Measurements from ENCODE around the gene MARCHF3.

Gene MARCHF3

GRCh38 chr5:126998201-126998631 lies 32.1 kb downstream of the MARCHF3 start:
- ATAC-seq (ENCODE audit: low read depth) = peak; percentile 37
- Mint-ChIP-seq H3K4me3 (no peak overlapping the region), H3K4me1 (peaks cover 52% of the 10 kb centered on the region), H3K9me3 (no peaks in the 10 kb centered on the region), H3K27ac (peak overlapping the region; percentile 39), H3K36me3 (peaks cover 20% of the 10 kb centered on the region), H3K27me3 (no peaks in the 10 kb centered on the region)
- DNase-seq (ENCODE audit: low spot score in 2 of 2) = no peak

- peak overlapping the region; percentile 33 for H3K27ac Mint-ChIP-seq
- H3K4me3 Mint-ChIP-seq = no peak overlapping the region
- ATAC-seq (ENCODE audit: low read depth) (no peak), DNase-seq (ENCODE audit: low spot score in 2 of 2) (no peak)
- H3K9me3 Mint-ChIP-seq = no peaks in the 10 kb centered on the region
- H3K27me3 Mint-ChIP-seq = no peaks in the 10 kb centered on the region
- peaks cover 14% of the 10 kb centered on the region for H3K36me3 Mint-ChIP-seq
- H3K4me1 Mint-ChIP-seq = peaks cover 47% of the 10 kb centered on the region
These were observed 34.7 kb downstream of the MARCHF3 start for GRCh38 chr5:126995689-126996088.

DNA sequence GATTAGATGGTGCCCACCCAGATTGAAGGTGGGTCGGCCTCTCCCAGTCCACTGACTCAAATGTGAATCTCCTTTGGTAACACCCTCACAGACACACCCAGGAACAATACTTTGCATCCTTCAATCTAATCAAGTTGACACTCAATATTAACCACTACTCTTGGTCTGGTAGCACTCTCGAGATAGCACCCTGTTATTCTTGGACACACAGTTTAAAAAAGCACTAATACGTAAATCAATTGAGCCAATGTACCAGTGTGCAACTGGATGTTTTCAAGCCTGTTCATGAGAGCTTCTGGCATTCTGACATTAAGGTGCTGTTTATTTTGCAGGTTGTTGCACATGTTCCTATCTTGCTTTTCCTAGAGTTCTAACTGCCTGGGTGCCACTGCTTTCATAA lies 35.3 kb downstream of the MARCHF3 start:
- DNase-seq (ENCODE audit: low spot score in 2 of 2) (no peak), ATAC-seq (ENCODE audit: low read depth) (no peak)
- peaks cover 12% of the 10 kb centered on the region for H3K36me3 Mint-ChIP-seq
- no peak overlapping the region for H3K4me3 Mint-ChIP-seq
- H3K4me1 Mint-ChIP-seq = peaks cover 45% of the 10 kb centered on the region
- H3K27ac Mint-ChIP-seq = no peak overlapping the region
- H3K27me3 Mint-ChIP-seq = no peaks in the 10 kb centered on the region
- no peaks in the 10 kb centered on the region for H3K9me3 Mint-ChIP-seq

GRCh38 chr5:126994485-126994884 lies 35.9 kb downstream of the MARCHF3 start:
- Mint-ChIP-seq H3K4me3 (no peak overlapping the region), H3K27ac (no peak overlapping the region), H3K27me3 (no peaks in the 10 kb centered on the region), H3K9me3 (no peaks in the 10 kb centered on the region), H3K4me1 (peaks cover 44% of the 10 kb centered on the region), H3K36me3 (peaks cover 11% of the 10 kb centered on the region)
- ATAC-seq (ENCODE audit: low read depth) (no peak), DNase-seq (ENCODE audit: low spot score in 2 of 2) (no peak)

DNA sequence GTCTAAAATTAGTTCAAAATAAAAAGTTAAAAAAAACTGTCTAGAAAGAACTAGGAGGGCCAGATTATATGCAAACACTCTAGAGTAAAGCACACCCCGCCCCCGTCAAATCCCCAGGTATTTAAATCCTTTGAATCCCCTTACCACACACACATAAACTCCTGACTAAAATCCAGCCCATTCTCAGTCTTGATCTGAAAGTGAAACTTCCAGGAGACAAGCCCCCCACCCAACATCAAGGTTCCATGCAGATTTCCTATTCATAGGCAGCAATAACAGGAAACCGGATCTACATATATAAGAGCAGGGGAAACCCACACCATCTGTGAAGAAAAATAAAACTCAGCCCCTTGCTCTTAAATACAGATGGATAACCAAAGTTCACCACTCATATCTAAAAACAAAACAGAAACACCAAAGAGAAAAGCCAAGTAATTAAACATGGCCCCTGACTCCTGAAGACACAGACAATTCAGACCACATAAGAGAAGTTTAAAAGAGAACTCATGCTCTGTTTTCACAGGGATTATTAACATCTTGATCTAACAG lies 42.3 kb downstream of the MARCHF3 start:
- peak; percentile 89 for ATAC-seq (ENCODE audit: low read depth)
- peaks cover 4% of the 10 kb centered on the region for H3K36me3 Mint-ChIP-seq
- H3K27ac Mint-ChIP-seq = peak overlapping the region; percentile 93
- no peaks in the 10 kb centered on the region for H3K9me3 Mint-ChIP-seq
- H3K27me3 Mint-ChIP-seq = no peaks in the 10 kb centered on the region
- H3K4me1 Mint-ChIP-seq = peaks cover 36% of the 10 kb centered on the region
- H3K4me3 Mint-ChIP-seq = peak overlapping the region; percentile 75
- peak; percentile 44 to 47 for DNase-seq (ENCODE audit: low spot score in 2 of 2)

DNA sequence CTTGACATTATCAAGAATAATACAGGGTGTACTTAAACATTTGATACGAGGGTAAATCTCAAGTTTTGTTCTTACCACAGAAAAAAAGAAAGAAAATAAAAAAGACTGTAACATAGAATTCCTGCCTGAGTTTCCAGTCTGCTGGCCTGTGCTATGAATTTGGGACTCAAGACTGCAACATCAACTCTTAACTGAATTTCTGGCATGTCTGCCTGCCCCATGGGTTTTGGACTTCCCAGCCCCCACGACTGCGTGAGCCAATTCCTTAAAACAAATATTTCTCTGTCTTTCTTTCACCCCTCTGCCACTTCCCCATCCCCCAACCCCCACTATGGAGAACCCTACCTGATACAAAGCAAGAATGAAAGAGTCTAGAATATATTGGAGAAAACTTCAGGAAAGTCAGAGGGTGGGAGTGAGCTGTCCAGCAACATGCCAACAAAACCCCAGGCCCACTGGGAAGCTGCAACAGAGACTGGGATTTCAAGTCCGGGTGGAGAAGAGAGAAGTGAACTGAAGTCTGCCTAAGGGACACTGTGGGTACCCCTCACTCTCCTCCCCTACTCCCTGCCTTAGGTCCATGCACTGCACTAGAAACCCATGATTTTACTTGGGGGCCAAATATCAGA lies 43.0 kb downstream of the MARCHF3 start:
- H3K36me3 Mint-ChIP-seq = peaks cover 2% of the 10 kb centered on the region
- ATAC-seq (ENCODE audit: low read depth) = no peak
- H3K9me3 Mint-ChIP-seq = no peaks in the 10 kb centered on the region
- peaks cover 38% of the 10 kb centered on the region for H3K4me1 Mint-ChIP-seq
- no peak for DNase-seq (ENCODE audit: low spot score in 2 of 2)
- H3K27me3 Mint-ChIP-seq = no peaks in the 10 kb centered on the region
- H3K27ac Mint-ChIP-seq = peak overlapping the region; percentile 93
- H3K4me3 Mint-ChIP-seq = peak overlapping the region; percentile 75

DNA sequence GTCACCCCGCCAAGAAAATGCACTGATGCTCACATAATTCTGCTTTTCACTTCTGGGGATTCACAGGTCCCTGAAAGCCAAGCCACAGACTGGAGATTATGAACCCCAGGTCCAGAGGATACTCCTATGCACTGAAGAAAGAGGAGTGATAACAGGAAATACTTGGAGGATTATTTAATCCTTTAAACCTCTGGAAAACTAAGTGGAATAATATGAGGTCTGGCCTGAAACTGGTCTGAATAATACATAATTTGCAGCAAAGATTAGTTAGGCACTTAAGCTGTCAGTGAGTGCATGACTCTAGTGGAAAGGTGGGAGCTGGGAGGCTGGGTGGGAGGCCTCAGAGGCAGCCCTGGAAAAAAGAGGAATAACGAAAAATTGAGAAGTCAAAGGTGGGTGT lies 45.7 kb downstream of the MARCHF3 start:
- peak overlapping the region; percentile 64 for H3K27ac Mint-ChIP-seq
- no peak overlapping the region for H3K4me3 Mint-ChIP-seq
- DNase-seq (ENCODE audit: low spot score in 2 of 2) (no peak), ATAC-seq (ENCODE audit: low read depth) (no peak)
- no peaks in the 10 kb centered on the region for H3K9me3 Mint-ChIP-seq
- no peaks in the 10 kb centered on the region for H3K27me3 Mint-ChIP-seq
- peaks cover 44% of the 10 kb centered on the region for H3K4me1 Mint-ChIP-seq
- H3K36me3 Mint-ChIP-seq = no peaks in the 10 kb centered on the region

DNA sequence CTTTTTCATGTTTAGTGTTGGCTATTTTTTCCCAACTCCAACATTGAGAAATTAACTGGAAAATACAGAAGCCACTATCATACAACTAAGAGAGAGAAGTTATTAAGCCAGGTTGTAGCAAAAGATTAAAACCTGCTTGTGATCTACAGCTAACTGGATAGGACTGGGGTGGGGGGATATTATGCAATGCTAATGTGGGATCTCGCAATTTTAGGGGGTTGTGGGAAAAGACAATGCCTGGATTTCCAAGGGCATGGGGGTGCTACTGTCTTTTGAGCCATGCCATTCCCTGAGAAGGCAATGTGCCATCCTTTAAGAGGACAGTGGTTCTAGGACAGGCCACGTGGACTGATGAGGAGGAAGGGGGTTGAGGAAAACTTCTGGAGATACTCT lies 46.5 kb downstream of the MARCHF3 start:
- ATAC-seq (ENCODE audit: low read depth) = no peak
- H3K27ac Mint-ChIP-seq = peak overlapping the region; percentile 64

DNA sequence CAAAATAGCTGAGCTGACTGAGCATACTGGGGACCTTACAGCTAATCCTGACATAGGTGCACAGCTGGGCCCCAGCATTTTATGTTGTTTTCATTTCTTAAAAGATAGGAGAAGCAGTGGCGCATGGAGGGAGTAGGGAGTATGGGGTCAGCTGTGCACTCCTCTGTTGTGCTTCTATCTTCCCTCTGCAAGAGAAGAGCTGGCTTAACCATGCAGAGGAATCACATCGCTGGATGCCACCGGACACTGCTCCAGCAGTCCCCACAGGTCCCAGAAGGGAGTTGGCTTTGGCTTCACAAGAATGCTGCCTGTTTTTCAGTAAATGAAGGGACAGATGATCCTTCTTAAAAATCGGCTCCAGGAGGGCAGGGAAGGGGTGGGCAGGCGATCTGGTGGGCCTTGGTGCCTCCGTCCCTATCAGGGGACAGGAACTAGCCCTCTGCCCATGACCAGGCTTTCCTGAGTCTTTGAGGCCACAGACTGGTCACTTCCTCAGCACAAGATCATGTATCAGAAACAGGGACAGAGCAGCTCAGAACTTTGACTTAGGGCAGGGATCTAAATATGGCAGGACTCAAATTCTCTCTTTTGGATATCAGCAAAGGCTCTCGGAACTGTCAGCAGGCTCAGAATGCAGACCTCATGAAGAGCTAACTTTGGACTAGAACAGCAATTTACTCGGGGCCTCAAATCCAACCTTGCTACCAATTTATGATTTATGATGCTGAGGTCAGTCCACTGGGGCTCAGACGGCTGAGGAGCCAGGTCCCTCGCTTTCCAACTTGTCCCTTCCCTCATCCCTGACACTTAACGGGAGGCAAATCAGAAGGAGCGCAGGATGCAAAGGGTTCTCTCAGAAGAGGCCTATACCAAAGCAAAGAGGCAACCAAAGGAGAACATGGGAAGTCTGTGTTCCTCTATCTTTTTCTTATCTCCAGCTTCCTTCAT lies 47.2 kb downstream of the MARCHF3 start:
- H3K27me3 Mint-ChIP-seq = no peaks in the 10 kb centered on the region
- no peaks in the 10 kb centered on the region for H3K36me3 Mint-ChIP-seq
- ATAC-seq (ENCODE audit: low read depth) (no peak), DNase-seq (ENCODE audit: low spot score in 2 of 2) (no peak)
- no peak overlapping the region for H3K4me3 Mint-ChIP-seq
- H3K4me1 Mint-ChIP-seq = peaks cover 38% of the 10 kb centered on the region
- H3K27ac Mint-ChIP-seq = peak overlapping the region; percentile 64
- H3K9me3 Mint-ChIP-seq = no peaks in the 10 kb centered on the region

More for the DNA sequence above, 46.5 kb downstream of the MARCHF3 start:
- DNase-seq (ENCODE audit: low spot score in 2 of 2) = no peak
- no peaks in the 10 kb centered on the region for H3K36me3 Mint-ChIP-seq
- H3K9me3 Mint-ChIP-seq = no peaks in the 10 kb centered on the region
- H3K4me1 Mint-ChIP-seq = peaks cover 40% of the 10 kb centered on the region
- no peaks in the 10 kb centered on the region for H3K27me3 Mint-ChIP-seq
- no peak overlapping the region for H3K4me3 Mint-ChIP-seq

GRCh38 chr5:126982202-126982601 lies 48.2 kb downstream of the MARCHF3 start:
- H3K27ac Mint-ChIP-seq = peak overlapping the region; percentile 0
- no peak for DNase-seq (ENCODE audit: low spot score in 2 of 2)
- ATAC-seq (ENCODE audit: low read depth) = no peak
- no peak overlapping the region for H3K4me3 Mint-ChIP-seq
- H3K36me3 Mint-ChIP-seq = no peaks in the 10 kb centered on the region
- H3K4me1 Mint-ChIP-seq = peaks cover 35% of the 10 kb centered on the region
- H3K9me3 Mint-ChIP-seq = no peaks in the 10 kb centered on the region
- H3K27me3 Mint-ChIP-seq = no peaks in the 10 kb centered on the region

- ATAC-seq (ENCODE audit: low read depth) (no peak), DNase-seq (ENCODE audit: low spot score in 2 of 2) (no peak)
- H3K36me3 Mint-ChIP-seq = no peaks in the 10 kb centered on the region
- H3K4me3 Mint-ChIP-seq = no peak overlapping the region
- no peaks in the 10 kb centered on the region for H3K27me3 Mint-ChIP-seq
- no peaks in the 10 kb centered on the region for H3K9me3 Mint-ChIP-seq
- H3K4me1 Mint-ChIP-seq = peaks cover 33% of the 10 kb centered on the region
- peak overlapping the region; percentile 0 for H3K27ac Mint-ChIP-seq
These were observed 48.7 kb downstream of the MARCHF3 start for GRCh38 chr5:126981701-126982100.

DNA sequence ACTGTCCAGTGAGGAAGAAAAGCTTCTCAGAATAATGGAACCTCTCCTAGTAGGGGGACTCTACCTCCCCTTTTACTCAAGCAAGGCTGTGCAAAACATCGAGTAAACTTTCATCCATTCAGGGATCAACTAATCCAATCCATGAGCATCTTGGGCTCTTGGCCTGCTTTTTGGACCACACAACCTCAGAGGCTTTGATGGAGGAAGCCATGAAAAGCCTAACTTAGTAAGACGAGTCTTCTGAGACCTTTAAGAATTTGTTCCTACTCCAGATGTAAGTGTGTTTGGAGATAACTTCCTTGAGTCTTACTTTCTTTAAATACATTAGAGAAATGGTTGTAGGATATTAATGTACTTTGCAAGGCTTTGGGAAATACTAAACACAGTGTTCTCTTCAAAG lies 49.1 kb downstream of the MARCHF3 start:
- Mint-ChIP-seq H3K4me1 (peaks cover 36% of the 10 kb centered on the region), H3K36me3 (no peaks in the 10 kb centered on the region), H3K9me3 (no peaks in the 10 kb centered on the region), H3K4me3 (no peak overlapping the region), H3K27ac (no peak overlapping the region), H3K27me3 (no peaks in the 10 kb centered on the region)
- no peak for DNase-seq (ENCODE audit: low spot score in 2 of 2)
- no peak for ATAC-seq (ENCODE audit: low read depth)

DNA sequence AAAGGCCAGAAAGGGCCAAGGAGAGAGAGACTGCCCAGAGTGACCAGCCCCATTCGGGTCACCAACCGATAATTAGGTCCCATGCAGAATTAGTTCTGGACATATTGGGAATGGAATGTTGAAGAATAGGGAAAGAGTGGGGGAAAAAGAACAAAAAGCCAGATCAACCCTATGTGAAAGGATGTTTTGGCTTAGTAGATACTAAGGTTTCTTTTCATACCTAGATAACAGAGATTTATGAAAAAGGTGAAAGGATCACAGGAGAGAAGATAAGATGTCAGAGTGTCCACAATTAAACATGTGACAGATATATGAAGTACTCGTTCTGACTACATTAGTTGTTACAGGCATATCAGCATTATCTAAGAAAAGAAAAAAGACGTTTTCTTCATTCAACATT lies 52.1 kb downstream of the MARCHF3 start:
- Mint-ChIP-seq H3K36me3 (no peaks in the 10 kb centered on the region), H3K27ac (peak overlapping the region; percentile 7), H3K4me1 (peaks cover 34% of the 10 kb centered on the region), H3K4me3 (no peak overlapping the region), H3K27me3 (no peaks in the 10 kb centered on the region), H3K9me3 (no peaks in the 10 kb centered on the region)
- no peak for ATAC-seq (ENCODE audit: low read depth)
- no peak for DNase-seq (ENCODE audit: low spot score in 2 of 2)

- Mint-ChIP-seq H3K27me3 (no peaks in the 10 kb centered on the region), H3K4me3 (no peak overlapping the region), H3K36me3 (no peaks in the 10 kb centered on the region), H3K9me3 (no peaks in the 10 kb centered on the region), H3K27ac (peak overlapping the region; percentile 65), H3K4me1 (peaks cover 32% of the 10 kb centered on the region)
- no peak for DNase-seq (ENCODE audit: low spot score in 2 of 2)
- ATAC-seq (ENCODE audit: low read depth) = no peak
These were observed 53.7 kb downstream of the MARCHF3 start for GRCh38 chr5:126976520-126977172.
